HG03565 (cell line): ENCODE results near the gene SMIM41.

Experiments
- ATAC-seq: cut with Tn5 transposase; IDR thresholded peaks from one replicate; pipeline ENCODE4 v1.9.1; 2021; ENCODE audit warnings: mild to moderate bottlenecking, moderate library complexity; ENCODE audit not compliant: unreplicated experiment

SMIM41 gene

DNA sequence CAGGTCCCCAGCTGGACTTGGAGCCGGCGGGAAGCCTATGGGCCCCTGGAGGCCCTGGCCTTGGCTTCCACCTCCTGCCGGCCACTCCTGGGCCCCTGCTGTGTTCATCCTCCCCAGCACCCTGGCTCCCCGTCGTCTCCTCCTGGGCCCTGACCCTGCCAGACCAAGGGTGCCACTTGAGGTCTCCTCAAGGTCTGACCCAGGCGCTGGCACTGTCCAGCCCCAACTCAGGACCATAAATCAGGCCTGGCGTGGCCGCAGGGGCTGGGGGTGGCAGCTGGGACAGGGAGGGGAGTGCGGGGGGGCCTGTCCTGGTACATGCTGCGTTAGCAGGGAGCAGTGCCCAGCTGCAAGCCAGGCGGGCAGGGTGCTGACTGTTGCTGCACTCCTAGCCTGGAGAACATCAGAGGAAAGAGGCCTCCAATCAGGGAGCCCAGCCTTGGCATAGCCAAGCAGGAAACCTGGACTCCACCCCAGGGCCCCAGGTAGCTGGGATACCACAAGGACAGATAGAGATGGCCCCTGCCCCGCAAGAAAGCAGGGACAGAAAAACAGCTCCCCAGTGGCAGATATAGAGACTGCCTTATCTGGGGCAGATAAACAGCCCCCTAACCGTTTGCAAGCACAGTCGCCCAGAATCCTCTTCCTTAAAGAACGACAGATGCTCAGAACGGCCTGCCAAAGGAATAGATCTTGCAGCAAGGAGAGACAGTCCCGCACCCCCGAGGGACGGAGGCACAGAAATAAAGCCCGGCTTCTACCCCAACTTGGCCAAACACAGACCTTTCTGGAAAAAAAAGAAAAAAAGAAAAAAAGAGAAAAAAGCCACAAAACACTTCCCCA is 16.2 kb upstream of the SMIM41 start:
- ATAC-seq: no peak

DNA sequence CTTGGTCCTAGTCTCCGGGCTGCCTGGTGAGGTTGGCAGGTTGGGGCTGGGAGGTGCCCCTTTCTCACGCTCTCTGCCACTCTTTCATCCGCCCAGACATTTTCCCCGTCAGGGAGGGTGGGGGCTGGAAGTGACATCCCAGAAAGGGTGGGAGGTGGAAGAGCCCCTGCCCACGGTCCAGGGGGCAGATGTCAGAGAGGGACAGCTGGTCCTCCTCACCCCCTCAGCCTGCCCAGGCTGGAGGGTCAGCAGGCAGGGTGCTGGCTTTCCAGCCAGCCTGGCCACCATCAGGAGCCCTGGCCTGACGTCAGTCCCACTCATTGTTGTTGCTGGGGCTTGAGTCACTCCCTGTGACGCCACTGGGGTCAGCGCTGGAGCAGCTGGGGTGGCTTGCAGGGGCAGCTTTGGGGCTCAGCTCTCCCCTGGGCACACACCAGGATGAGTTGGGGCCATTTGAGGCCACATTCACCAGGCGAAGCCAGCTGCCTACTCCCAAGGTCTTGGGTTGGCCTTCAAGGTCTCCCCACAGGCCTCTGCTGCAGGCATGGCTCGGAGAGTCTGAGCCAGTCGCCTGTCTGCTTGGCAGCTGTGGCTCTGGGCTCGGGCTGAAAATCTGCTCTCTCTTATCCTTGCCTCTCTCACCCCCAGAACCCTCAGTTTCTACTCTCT is 15.4 kb upstream of the SMIM41 start:
- no peak for ATAC-seq

DNA sequence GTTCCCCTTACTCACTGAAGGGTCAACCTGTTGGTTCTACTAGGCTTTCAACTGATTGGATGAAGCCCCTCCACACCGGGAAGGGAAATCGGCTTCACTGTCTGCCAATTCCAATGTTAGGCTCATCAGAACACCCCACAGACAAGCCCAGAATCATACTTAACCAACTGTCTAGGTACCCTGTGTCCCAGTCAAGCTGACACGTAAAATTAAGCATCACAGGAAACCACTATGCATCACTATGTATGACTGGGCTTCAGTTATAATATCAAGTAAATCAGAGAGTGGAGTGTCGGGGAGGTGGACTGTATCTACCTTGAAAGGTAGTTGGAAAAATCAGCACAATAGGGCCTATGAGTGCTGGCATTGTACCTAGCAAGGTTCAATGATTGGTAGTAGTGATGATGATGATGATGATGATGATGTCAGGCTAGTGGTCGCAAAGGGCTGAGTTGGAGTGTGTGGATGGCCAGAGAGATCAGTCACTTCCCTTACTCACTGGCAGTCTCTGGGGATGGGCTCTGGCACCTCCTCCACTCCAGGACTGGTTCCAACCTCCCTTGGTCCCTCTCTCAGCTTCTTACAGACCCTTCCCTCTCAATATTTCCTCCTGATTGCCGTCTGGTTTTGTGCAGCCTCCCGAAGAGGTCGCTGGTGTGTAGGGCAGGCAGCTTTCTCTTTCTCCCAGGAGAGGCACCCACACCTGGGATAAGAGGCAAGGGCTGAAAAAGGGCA is 13.0 kb upstream of the SMIM41 start:
- no peak for ATAC-seq

DNA sequence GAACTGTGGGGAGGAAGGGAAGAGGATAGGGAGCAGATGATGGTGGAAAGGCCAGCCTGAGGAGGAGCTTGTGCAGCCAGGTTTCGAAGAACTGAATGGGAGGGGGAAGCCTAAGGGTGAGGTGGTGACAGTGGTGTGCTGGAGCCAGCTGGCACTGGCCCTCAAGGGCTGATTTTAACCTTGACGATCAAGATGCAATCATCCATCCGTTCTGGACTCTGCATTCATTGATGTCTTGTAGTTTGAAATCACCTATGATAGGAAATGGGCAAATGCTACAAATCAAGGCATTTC is 12.5 kb upstream of the SMIM41 start:
- no peak for ATAC-seq

DNA sequence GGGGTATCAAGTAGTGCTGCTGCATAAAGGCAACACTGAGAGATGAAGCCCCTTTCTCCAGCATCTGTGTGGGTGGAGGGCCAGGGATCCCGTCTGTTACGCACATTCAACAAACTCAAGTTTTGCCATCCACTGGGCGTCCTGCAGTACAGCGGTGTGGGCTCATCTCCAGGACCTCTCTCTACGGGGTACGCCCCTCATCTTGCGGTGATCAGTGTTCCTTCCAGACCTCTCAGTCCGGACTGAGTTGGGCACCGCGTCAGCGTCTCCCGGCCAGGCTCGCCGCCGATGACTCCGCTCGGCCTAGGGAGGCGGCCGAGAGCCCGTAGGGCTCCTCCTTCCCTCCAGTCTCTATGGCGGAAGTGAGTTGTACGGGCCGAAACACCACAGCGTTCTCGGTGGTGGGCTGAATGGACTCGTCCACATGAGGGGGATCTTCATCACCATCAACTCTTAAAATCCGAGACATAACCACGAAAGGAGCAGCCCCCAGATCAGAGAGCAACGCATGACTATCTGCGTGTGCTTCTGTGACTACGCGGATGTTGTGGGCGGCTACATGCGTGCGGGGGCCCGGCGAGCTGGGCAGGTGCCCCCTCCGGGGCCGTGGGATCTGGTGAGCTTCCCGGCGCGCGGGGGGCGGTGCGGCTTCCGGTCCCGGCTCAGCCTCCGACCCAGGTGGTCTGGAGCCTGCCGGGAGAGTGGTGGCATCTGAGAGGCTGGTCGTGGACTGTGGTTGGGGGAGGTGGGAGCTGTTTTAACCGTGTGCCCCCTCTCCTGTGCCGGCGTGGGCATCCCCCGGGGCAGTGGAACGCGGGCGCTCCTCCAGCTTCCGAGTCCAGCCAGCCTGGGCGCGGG is 9.9 kb upstream of the SMIM41 start, which contains the start of gene ATG101:
TSS of gene ATG101 (plus strand) at position 652 of the 858 bp plus-strand sequence. CDS start 3,673 bp downstream, outside the sequence.
- peak; percentile 88 for ATAC-seq

- peak; percentile 4 for ATAC-seq
Observed at GRCh38 chr12:52070185-52070925, 9.1 kb upstream of the SMIM41 start.

- no peak for ATAC-seq
Observed at GRCh38 chr12:52073531-52074381, 5.7 kb upstream of the SMIM41 start.

DNA sequence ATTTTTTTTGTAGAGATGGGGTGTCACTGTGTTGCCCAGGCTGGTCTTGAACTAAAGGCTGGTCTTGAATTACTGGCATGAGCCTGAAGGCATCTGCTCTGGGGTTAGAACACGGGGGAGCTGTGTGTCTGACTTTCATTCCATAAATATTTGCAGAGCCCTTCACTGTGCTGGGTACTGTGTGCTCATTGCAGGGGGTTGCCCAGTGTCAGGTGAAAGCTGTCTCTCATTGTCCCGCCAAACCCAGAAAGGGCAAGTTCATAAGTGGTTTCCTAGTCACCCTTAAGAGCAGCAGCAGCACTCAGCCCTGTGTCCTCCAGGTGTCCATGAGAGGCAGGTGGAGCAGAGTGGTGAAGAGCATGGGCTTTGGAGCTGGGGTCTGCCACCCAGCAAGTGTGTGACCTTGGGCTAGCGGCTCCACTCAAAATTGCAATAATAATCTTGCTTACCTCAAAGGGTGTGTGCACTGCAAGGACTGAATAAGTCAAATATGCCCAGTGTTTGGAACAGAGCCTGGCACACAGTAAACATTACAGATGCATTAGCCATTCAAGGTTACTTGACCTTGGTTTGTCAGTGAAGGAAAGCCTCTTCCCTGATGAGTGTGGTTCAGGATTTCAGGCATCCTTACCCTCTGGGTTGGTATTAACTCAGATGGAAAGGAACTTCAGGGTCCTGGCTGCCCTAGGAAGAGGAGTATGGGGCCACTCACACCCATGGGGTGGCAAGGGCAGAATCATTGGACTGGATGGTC is 4.4 kb upstream of the SMIM41 start:
- no peak for ATAC-seq

DNA sequence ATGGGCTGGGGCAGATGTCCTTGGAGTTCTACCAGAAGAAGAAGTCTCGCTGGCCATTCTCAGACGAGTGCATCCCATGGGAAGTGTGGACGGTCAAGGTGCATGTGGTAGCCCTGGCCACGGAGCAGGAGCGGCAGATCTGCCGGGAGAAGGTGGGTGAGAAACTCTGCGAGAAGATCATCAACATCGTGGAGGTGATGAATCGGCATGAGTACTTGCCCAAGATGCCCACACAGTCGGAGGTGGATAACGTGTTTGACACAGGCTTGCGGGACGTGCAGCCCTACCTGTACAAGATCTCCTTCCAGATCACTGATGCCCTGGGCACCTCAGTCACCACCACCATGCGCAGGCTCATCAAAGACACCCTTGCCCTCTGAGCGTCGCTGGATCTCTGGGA is 2.7 kb upstream of the SMIM41 start:
- ATAC-seq: no peak

DNA sequence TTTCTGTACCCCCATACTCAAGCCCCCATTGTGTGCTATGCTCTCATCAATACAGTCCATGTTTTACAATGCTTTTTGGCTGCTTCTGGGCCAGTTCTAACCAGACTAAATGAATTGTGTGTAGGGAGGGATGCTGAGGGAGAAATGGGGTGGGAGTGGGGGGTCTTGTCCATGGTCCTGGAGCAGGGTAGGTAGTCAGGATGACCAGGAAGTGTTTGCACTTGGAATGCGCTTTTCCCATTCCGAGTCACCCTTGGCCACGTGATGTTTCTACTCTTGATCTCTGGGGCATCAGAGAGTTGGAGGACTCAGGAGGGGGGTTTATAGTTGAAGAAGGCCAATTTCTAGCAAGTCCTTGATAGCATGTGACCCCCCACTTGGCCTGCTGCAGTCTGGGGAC is 1.2 kb upstream of the SMIM41 start:
- ATAC-seq: no peak

- ATAC-seq: no peak
Observed at GRCh38 chr12:52080403-52081251, 1.1 kb downstream of the SMIM41 start.

DNA sequence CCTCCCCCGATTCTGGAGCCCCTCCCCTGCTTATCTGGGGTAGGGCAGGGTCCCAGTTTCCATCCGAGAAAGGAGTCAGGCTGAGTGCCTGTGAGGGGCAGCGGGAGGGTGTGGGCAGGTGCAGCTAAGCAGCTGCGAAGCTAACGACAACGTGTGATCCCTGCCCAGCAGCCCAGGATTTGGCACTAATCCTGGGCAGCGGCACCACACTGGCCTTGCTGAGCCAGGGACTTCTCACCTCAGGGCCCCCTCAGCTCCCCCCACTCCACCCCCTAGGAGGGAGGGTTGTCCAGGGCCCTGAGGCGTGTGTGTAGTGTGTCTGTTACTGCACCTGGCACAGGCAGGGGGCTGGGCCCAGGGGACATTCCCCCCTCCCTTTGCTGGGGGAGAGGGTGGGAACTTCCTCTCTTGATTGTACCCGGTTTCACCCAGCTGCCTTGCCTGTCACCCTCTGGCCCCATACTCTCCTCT is 1.8 kb downstream of the SMIM41 start:
- no peak for ATAC-seq

DNA sequence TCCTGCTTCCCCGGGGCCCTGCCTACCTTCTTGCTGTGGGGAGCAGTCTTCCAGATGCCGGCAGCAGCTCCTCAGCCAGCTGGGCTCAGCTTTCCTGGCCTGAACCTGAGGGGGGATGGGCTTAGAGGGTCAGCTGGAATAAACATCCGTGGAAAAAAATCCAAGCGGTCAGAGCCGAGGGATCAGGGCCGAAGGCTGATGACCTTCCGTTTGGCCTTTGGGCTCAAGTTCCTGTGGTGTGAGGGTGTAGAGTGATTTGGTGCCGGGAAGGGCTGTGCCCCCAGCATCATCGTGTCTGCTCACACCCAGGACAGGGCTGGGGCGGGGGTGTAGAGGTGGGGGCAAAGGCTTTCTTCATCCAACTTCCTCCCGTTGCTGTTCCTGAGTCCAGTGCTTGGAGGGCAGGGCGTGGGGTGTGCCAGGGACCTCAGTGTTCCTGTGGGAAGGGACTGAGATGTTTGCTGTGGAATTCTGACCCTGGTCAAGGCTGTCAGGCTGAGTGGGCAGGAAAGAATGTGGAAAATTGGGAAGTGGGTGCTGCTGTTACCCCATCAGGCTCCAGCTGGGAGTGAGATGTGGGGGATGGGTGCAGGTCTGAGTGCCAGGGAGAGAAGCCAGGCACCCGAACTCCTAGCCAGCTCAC is 2.6 kb downstream of the SMIM41 start:
- ATAC-seq: no peak

GRCh38 chr12:52082669-52082987 is 3.1 kb downstream of the SMIM41 start:
- no peak for ATAC-seq

DNA sequence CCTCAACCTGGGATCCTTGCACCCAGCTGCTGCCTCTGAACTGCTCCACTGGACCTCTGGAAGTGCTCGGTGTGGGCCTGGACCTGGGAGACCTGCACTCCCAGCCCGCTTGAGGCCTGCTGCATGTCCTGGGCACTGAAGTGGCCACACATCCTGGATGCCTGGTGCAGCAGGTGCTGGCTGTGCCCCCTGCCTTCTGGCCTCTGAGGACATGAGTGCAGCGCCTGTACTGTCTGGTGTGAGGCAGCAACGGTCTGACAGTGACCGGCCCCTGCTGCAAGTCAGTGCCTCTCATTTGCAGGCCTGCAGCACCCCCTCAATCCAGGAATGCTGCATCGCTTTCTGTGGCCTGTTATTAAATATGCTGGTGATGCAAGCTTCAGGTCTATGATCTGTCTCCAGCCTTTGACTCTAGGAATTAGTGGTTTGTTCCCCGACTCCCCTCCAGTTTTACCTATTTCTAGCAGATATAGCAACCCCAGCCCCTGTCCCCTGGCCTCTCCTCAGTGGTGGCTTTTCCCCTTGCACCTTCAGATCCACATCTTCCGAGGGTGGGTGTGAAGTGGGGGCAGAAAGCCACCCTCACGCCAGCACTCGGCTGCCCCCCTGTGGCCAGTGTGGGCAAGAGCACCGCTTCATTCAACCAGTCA is 3.6 kb downstream of the SMIM41 start:
- ATAC-seq: peak; percentile 42

GRCh38 chr12:52083638-52083996 is 4.1 kb downstream of the SMIM41 start:
- ATAC-seq: no peak
